ENCODE data around the gene TCAP. TPM values are rescaled to one million over a fixed set of nuclear protein-coding genes. Genes with fewer than 3 reads are reported as not detected.

TCAP gene
- total RNA-seq, 3 donors from 2014 or later = 0.48 to 0.73 (median 0.66) TPM

DNA sequence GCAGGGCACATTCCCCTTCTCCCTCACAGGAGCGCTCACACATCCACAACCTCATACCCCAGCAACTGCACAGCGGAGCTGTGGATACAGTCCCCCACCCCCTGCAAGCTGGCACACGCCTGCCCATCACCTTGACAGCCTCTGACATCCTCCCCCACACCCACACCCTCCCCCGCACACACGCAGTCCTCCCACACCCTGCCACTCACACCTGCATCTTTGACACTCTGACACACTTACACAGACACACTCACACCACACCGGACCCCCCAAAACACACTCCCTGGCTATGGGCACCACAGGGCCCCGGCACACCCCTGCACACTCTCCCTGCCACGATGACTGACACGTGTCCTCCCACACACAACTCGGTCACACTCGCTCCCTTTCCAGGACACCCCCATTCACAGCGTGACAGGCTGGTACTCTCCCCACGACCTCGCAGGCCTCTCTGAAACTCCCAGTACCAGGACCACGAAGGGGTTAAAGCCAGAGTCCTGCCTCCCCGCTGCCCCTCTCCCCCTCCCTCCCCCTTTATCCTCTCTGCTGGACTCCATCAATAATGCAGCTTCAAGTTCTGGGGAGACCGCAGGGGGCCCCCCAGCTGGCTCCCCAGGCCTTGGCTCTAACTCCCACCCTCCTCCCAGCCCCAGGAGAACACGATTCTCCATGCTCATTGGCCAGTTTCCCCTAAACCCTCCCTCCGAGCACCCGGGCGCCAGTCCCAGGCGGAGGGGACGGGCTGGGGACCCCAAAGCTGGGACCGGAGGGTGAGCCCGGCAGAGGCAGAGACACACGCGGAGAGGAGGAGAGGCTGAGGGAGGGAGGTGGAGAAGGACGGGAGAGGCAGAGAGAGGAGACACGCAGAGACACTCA, 38.7 kb upstream of the TCAP start, which contains the start of gene PPP1R1B:
Gene PPP1R1B, plus strand, starts transcription at position 782 of the 876 bp plus-strand sequence. CDS start 441 bp downstream, outside the sequence.
- Histone ChIP-seq H3K4me1 (peaks cover 6 to 24% of the 10 kb centered on the region in 2 donors), H3K36me3 (no peaks in the 10 kb centered on the region), H3K9me3 (no peaks in the 10 kb centered on the region), H3K27ac (peak within 1 kb of the TSS; percentile 91 to 93), H3K4me3 (peak within 1 kb of the TSS; percentile 14 to 70 (median 68)), H3K27me3 (peaks cover 0 to 3% of the 10 kb centered on the region in 2 donors)
- intact Hi-C loops (cut with DNase I; ENCODE audit: low total_unique reads) = loop anchor here (10.0 kb wide), 1 partner anchor 128 kb away; no protein-coding TSS in a partner anchor
- TF ChIP-seq, protein P1, sequence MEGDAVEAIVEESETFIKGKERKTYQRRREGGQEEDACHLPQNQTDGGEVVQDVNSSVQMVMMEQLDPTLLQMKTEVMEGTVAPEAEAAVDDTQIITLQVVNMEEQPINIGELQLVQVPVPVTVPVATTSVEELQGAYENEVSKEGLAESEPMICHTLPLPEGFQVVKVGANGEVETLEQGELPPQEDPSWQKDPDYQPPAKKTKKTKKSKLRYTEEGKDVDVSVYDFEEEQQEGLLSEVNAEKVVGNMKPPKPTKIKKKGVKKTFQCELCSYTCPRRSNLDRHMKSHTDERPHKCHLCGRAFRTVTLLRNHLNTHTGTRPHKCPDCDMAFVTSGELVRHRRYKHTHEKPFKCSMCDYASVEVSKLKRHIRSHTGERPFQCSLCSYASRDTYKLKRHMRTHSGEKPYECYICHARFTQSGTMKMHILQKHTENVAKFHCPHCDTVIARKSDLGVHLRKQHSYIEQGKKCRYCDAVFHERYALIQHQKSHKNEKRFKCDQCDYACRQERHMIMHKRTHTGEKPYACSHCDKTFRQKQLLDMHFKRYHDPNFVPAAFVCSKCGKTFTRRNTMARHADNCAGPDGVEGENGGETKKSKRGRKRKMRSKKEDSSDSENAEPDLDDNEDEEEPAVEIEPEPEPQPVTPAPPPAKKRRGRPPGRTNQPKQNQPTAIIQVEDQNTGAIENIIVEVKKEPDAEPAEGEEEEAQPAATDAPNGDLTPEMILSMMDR (IDR thresholded peaks at IDR 0.05) = no peak
- TF ChIP-seq POLR2AphosphoS5 (IDR thresholded peaks at IDR 0.05) (no peak), POLR2A (IDR thresholded peaks at IDR 0.05) (no peak)
- DNase-seq (ENCODE audit: low spot score in 2 of 2) = no peak

DNA sequence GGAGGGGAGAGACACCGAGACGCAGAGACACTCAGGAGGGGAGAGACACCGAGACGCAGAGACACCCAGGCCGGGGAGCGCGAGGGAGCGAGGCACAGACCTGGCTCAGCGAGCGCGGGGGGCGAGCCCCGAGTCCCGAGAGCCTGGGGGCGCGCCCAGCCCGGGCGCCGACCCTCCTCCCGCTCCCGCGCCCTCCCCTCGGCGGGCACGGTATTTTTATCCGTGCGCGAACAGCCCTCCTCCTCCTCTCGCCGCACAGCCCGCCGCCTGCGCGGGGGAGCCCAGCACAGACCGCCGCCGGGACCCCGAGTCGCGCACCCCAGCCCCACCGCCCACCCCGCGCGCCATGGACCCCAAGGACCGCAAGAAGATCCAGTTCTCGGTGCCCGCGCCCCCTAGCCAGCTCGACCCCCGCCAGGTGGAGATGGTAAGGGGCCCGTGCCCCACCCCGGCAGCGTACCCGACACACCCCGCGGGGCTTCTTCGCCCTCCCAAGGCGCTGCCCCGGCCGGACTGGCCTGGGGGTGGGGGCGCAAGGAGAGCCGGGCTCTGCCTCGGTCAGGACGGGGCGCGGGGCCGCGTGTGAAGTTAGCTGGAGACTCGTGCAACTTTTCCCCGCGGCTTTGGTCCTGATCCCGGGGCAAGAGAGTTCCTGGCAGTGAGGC, 38.0 kb upstream of the TCAP start:
- Histone ChIP-seq H3K4me3 (peak overlapping the region; percentile 14 to 70 (median 68)), H3K27ac (peak overlapping the region; percentile 91 to 93), H3K4me1 (peaks cover 6 to 22% of the 10 kb centered on the region in 2 donors), H3K36me3 (no peaks in the 10 kb centered on the region), H3K27me3 (peaks cover 0 to 3% of the 10 kb centered on the region in 2 donors), H3K9me3 (no peaks in the 10 kb centered on the region)
- no peak for DNase-seq (ENCODE audit: low spot score in 2 of 2)
- TF ChIP-seq, protein P1 (IDR thresholded peaks at IDR 0.05) = no peak
- no peak for TF ChIP-seq POLR2AphosphoS5 (IDR thresholded peaks at IDR 0.05)
- intact Hi-C loops (cut with DNase I; ENCODE audit: low total_unique reads) = loop anchor here (10.0 kb wide), 1 partner anchor 128 kb away; no protein-coding TSS in a partner anchor

GRCh38 chr17:39627712-39628516, 37.2 kb upstream of the TCAP start:
- H3K36me3 ChIP-seq = no peaks in the 10 kb centered on the region
- H3K4me1 ChIP-seq = peaks cover 6 to 20% of the 10 kb centered on the region in 2 donors
- H3K9me3 ChIP-seq = no peaks in the 10 kb centered on the region
- intact Hi-C loops (cut with DNase I; ENCODE audit: low total_unique reads) = loop anchor here (10.0 kb wide), 1 partner anchor 127 kb away; no protein-coding TSS in a partner anchor
- TF ChIP-seq POLR2A (IDR thresholded peaks at IDR 0.05) (no peak), POLR2AphosphoS5 (IDR thresholded peaks at IDR 0.05) (no peak)
- TF ChIP-seq, protein P1 (IDR thresholded peaks at IDR 0.05) = no peak
- H3K4me3 ChIP-seq = peak overlapping the region in 2 of 3 donors; percentile 68 to 70
- peaks cover 0 to 3% of the 10 kb centered on the region in 2 donors for H3K27me3 ChIP-seq
- H3K27ac ChIP-seq = peak overlapping the region; percentile 91 to 93
- DNase-seq (ENCODE audit: low spot score in 2 of 2) = no peak

DNA sequence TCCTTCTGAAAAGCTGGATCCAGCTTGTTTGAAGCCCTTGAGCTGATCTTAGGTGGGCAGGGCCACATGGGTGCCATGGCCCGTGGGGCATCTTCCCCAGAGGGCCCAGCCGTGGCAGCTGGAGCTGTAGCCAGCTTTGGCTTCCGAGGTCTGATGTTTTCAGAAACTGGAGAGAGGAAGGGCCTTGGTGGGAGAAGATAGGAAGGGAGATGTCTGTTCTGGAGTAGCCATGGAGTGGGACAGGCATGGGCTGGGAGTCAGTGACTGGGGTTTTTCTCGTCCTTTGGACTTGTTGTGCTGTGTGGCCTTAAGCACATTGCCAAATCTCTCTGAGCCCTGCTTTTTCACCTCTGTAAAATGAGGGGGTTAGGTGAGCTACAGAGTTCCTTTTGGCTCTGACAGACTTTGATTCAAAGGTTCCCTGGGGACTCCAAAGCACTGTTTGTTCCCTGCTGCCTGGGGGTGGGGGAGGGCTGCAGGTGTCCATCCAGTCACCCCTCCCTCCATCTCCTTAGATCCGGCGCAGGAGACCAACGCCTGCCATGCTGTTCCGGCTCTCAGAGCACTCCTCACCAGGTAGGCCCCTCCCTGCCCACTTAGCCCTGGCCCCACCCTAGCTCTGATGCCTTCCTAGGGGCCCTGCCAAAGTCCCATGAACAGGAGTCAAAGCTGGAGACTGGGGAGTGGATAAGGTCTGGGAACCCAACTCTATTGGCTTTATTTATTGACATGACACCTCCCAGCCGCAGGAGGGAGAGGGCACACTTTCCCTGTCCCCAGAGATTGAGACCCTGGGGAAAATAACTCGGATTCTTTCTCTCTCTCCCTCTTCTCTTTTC, 36.3 kb upstream of the TCAP start:
- DNase-seq (ENCODE audit: low spot score in 2 of 2) = no peak
- Histone ChIP-seq H3K36me3 (no peaks in the 10 kb centered on the region), H3K4me3 (peak overlapping the region in 1 of 3 donors; percentile 70), H3K9me3 (no peaks in the 10 kb centered on the region), H3K27ac (peak overlapping the region; percentile 91 to 93), H3K4me1 (peaks cover 6 to 14% of the 10 kb centered on the region in 2 donors), H3K27me3 (peaks cover 0 to 3% of the 10 kb centered on the region in 2 donors)
- intact Hi-C loops (cut with DNase I; ENCODE audit: low total_unique reads) = loop anchor here (10.0 kb wide), 1 partner anchor 126 kb away; no protein-coding TSS in a partner anchor
- TF ChIP-seq POLR2AphosphoS5 (IDR thresholded peaks at IDR 0.05) (no peak), POLR2A (IDR thresholded peaks at IDR 0.05) (no peak)
- TF ChIP-seq, protein P1 (IDR thresholded peaks at IDR 0.05) = no peak
